Stomach (tissue), 9 donors: ENCODE results near the gene SCD5. TPM values are rescaled to one million over a fixed set of nuclear protein-coding genes. Genes with fewer than 3 reads are reported as not detected.

Experiments
- DNase-seq, 2 donors: peaks; one replicate each; pipeline versions ENCODE4 v3.0.0 to v3.0.0-alpha.2; 2013 to 2019
- H3K27ac ChIP-seq, 5 donors: fragments of 200-600 bp in 4 of 5; sonication (generic) in 4 of 5; one replicate each; pipeline ENCODE4 v1.5.1; 2013 to 2019; ENCODE audit warnings: mild to moderate bottlenecking in 1 of 5, moderate library complexity in 1 of 5
- H3K27me3 ChIP-seq, 3 donors: fragments of 200-600 bp; sonication (generic); one replicate each; pipeline ENCODE4 v1.5.1; 2017 to 2019; ENCODE audit warnings: mixed run types in 1 of 3
- H3K36me3 ChIP-seq, 4 donors: fragments of 200-600 bp; sonication (generic); 1 replicate in 3 of 4; 2 replicates in 1 of 4; pipeline ENCODE4 v1.5.1; 2016 to 2019
- H3K4me1 ChIP-seq, 4 donors: fragments of 200-600 bp; sonication (generic); one replicate each; pipeline ENCODE4 v1.5.1; 2016 to 2019
- H3K4me3 ChIP-seq, 4 donors: fragments of 200-600 bp; sonication (generic) in 3 of 4; one replicate each; pipeline ENCODE4 v1.5.1; 2016 to 2019; ENCODE audit warnings: mild to moderate bottlenecking in 1 of 4
- H3K9me3 ChIP-seq, 4 donors: fragments of 200-600 bp; sonication (generic); one replicate each; pipeline ENCODE4 v1.5.1; 2016 to 2019
- CTCF ChIP-seq, 7 experiments: fragments of 450-650 bp in 4 of 7; fragments of 200-600 bp in 3 of 7; sonication (generic) in 3 of 7; IDR thresholded peaks; one replicate each; pipeline ENCODE4 v1.5.1; 2016 to 2019; ENCODE audit warnings: antibody characterized with exemption in 7 of 7, control low read depth in 2 of 7, mild to moderate bottlenecking in 1 of 7
- EP300 ChIP-seq: sonication (generic); formaldehyde crosslinking; IDR thresholded peaks from one replicate; pipeline ENCODE4 v1.6.1; 2017; ENCODE audit warnings: antibody characterized with exemption
- POLR2A ChIP-seq, 4 donors: fragments of 450-650 bp; IDR thresholded peaks; one replicate each; pipeline ENCODE4 v1.6.1; 2016; ENCODE audit warnings: antibody characterized with exemption in 4 of 4, control low read depth in 2 of 4, mild to moderate bottlenecking in 1 of 4, moderate library complexity in 1 of 4
- POLR2AphosphoS5 ChIP-seq, 3 donors: sonication (generic); formaldehyde crosslinking; IDR thresholded peaks; one replicate each; pipeline ENCODE4 v1.6.1; 2016; ENCODE audit warnings: antibody characterized with exemption in 3 of 3
- WGBS, 5 donors: extraction: QIAGEN DNeasy Blood & Tissue Kit in 3 of 5; methylation state at CpG; one replicate each; pipeline versions ENCODE4 v1.1.5 to v1.1.7; 2013 to 2018; 5-methylcytosine and 5-hydroxymethylcytosine counted together
- intact Hi-C: fragments of 100-400 bp; cut with DNase I; formaldehyde crosslinking; loops from one replicate; pipeline ENCODE4 v1.15.1; 2023; ENCODE audit warnings: low total_unique reads
- polyA plus RNA-seq, 3 donors: library from polyadenylated mRNA; stranded (reverse); fragments of 200-250 nt; gene quantifications; one replicate each; pipeline ENCODE4 v1.2.3, GENCODE V29; 2013
- total RNA-seq, 5 donors: library from RNA; depleted of rRNA; stranded (reverse); fragments of >200 nt; gene quantifications; one replicate each; pipeline versions ENCODE4 v1.1.0 to v1.2.3, GENCODE V29; 2014 to 2016
- donor health status: healthy with polysubstance abuse.
- donor health status: Bipolar disorder and iron deficiency.
- donor health status: healthy.

SCD5 gene
- total and polyA plus RNA-seq, 8 donors: 0.58 to 35.9 (median 9.9) TPM

DNA sequence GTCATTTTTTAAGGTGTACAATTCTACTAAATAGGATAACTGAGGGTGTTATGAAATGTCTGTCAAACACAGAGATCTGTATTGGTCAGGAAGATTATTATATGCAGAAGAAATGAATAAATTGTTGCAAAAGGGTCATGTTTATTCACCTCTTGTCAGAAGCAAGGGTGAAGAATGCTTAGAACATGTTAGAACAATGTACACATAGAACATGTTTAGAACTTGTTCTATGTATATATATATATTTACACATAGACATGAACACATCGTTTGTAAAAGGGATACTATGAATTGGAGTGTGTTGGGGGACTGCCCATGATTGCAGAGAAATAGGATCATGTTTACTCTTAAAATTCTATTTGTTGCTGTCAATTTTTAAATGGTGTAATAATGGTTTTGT is 208.8 kb downstream of the SCD5 start:
- Histone ChIP-seq H3K36me3 (no peaks in the 10 kb centered on the region), H3K4me1 (peaks cover 0 to 10% (median 5%) of the 10 kb centered on the region in 4 donors), H3K27ac (no peak overlapping the region), H3K27me3 (no peaks in the 10 kb centered on the region), H3K9me3 (no peaks in the 10 kb centered on the region), H3K4me3 (no peak overlapping the region)
- intact Hi-C loops: no loop called here
- 29 to 40% (median 39%) methylated on average over 1 of the region's 1 CpG for WGBS, 5 donors
- no peak for DNase-seq
- TF ChIP-seq EP300: no peak

- TF ChIP-seq CTCF (IDR thresholded peaks at IDR 0.05) (no peak), EP300 (no peak), POLR2A (IDR thresholded peaks at IDR 0.05) (no peak), POLR2AphosphoS5 (IDR thresholded peaks at IDR 0.05) (no peak)
- no peaks in the 10 kb centered on the region for H3K36me3 ChIP-seq
- H3K9me3 ChIP-seq: no peaks in the 10 kb centered on the region
- H3K4me1 ChIP-seq: peaks cover 0 to 11% (median 8%) of the 10 kb centered on the region in 4 donors
- intact Hi-C loops: no loop called here
- H3K27ac ChIP-seq: no peak overlapping the region
- H3K4me3 ChIP-seq: no peak overlapping the region
- no peak for DNase-seq
- 65 to 91% (median 77%) methylated on average over 2 of the region's 2 CpGs for WGBS, 5 donors
- H3K27me3 ChIP-seq: no peaks in the 10 kb centered on the region
Observed at GRCh38 chr4:82588771-82589270, 209.8 kb downstream of the SCD5 start.

GRCh38 chr4:82587826-82588540 is 210.6 kb downstream of the SCD5 start:
- no peak for DNase-seq
- Histone ChIP-seq H3K9me3 (no peaks in the 10 kb centered on the region), H3K4me1 (peaks cover 0 to 11% (median 9%) of the 10 kb centered on the region in 4 donors), H3K36me3 (no peaks in the 10 kb centered on the region), H3K4me3 (no peak overlapping the region), H3K27ac (no peak overlapping the region), H3K27me3 (no peaks in the 10 kb centered on the region)
- TF ChIP-seq EP300: no peak
- no peak for TF ChIP-seq CTCF (IDR thresholded peaks at IDR 0.05)
- TF ChIP-seq POLR2A (IDR thresholded peaks at IDR 0.05): no peak
- TF ChIP-seq POLR2AphosphoS5 (IDR thresholded peaks at IDR 0.05): no peak
- 73 to 94% (median 84%) methylated on average over 8 of the region's 8 CpGs for WGBS, 5 donors
- intact Hi-C loops: no loop called here

GRCh38 chr4:82585690-82586435 is 212.7 kb downstream of the SCD5 start:
- TF ChIP-seq POLR2AphosphoS5 (IDR thresholded peaks at IDR 0.05): no peak
- TF ChIP-seq CTCF (IDR thresholded peaks at IDR 0.05): no peak
- no peak for TF ChIP-seq EP300
- TF ChIP-seq POLR2A (IDR thresholded peaks at IDR 0.05): no peak
- Histone ChIP-seq H3K4me1 (peaks cover 0 to 11% (median 9%) of the 10 kb centered on the region in 4 donors), H3K27me3 (no peaks in the 10 kb centered on the region), H3K36me3 (no peaks in the 10 kb centered on the region), H3K27ac (no peak overlapping the region), H3K4me3 (no peak overlapping the region), H3K9me3 (no peaks in the 10 kb centered on the region)
- WGBS, 5 donors: 65 to 78% (median 71%) methylated on average over 8 of the region's 8 CpGs
- intact Hi-C loops: no loop called here
- no peak for DNase-seq
